Ectodermal cell (in vitro differentiated cells): ENCODE data around the gene WBP2NL.

ENCODE experiments used
- H3K27ac ChIP-seq: 2 replicates; pipeline ENCODE4 v1.7.0; 2013; ENCODE audit warnings: mild to moderate bottlenecking, low read depth, low read length; ENCODE audit not compliant: insufficient read depth, poor library complexity, severe bottlenecking
- H3K27me3 ChIP-seq: 2 replicates; pipeline ENCODE4 v1.7.0; 2013; ENCODE audit warnings: mild to moderate bottlenecking, low read length; ENCODE audit not compliant: insufficient read depth, control insufficient read depth, poor library complexity, severe bottlenecking
- H3K36me3 ChIP-seq: one replicate; pipeline ENCODE4 v1.7.0; 2013; ENCODE audit warnings: low read length; ENCODE audit not compliant: control insufficient read depth, insufficient read depth
- H3K4me1 ChIP-seq: one replicate; pipeline ENCODE4 v1.7.0; 2013; ENCODE audit warnings: low read length; ENCODE audit not compliant: control insufficient read depth, insufficient read depth
- H3K4me3 ChIP-seq: 2 replicates; pipeline ENCODE4 v1.7.0; 2013; ENCODE audit warnings: low read depth, low read length, control low read depth; ENCODE audit not compliant: insufficient read depth
- H3K9me3 ChIP-seq: 2 replicates; pipeline ENCODE4 v1.7.0; 2013; ENCODE audit warnings: mild to moderate bottlenecking, low read length, moderate library complexity; ENCODE audit not compliant: control insufficient read depth
- WGBS, 2 experiments: methylation state at CpG; one replicate each; pipeline ENCODE4 v1.1.7; 2013; ENCODE audit warnings: missing lambda C conversion rate in 2 of 2; 5-methylcytosine and 5-hydroxymethylcytosine counted together

The WBP2NL gene

GRCh38 chr22:41978732-41979131 lies 19.9 kb upstream of the WBP2NL start:
- H3K36me3 ChIP-seq, result no peaks in the 10 kb centered on the region
- no peak overlapping the region for H3K4me3 ChIP-seq
- H3K4me1 ChIP-seq, result peaks cover 6% of the 10 kb centered on the region
- WGBS, 2 experiments, result 100% methylated on average over 1 of the region's 1 CpG
- H3K9me3 ChIP-seq, result no peaks in the 10 kb centered on the region
- peaks cover 35% of the 10 kb centered on the region for H3K27me3 ChIP-seq
- no peak overlapping the region for H3K27ac ChIP-seq

- no peak overlapping the region for H3K4me3 ChIP-seq
- no peaks in the 10 kb centered on the region for H3K9me3 ChIP-seq
- peaks cover 6% of the 10 kb centered on the region for H3K4me1 ChIP-seq
- WGBS, 2 experiments, result 88% methylated on average over 9 of the region's 9 CpGs
- peaks cover 34% of the 10 kb centered on the region for H3K27me3 ChIP-seq
- H3K27ac ChIP-seq, result no peak overlapping the region
- no peaks in the 10 kb centered on the region for H3K36me3 ChIP-seq
These were observed 19.0 kb upstream of the WBP2NL start for GRCh38 chr22:41979423-41980250.

DNA sequence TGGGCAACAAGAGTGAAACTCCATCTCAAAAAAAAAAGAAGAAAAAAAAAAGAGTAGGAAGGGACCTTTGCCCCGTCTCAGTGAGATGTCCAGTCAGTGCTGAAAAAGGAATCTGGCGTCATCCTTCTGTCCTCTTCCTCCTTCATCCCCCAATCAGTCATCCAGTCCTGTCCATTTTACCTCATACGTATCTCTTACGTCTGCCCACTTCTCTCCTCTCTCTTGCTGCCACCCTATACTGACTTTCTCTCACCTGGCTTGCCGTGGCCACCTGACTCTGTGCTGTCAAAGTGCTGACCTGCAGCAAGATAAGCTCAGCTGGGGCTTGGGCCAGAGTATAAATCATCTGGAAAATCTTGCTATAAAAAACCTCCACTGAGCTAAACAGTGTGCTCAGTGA lies 15.7 kb upstream of the WBP2NL start:
- WGBS, 2 experiments, result 89 to 92% methylated on average over 5 of the region's 5 CpGs
- H3K27me3 ChIP-seq, result peaks cover 3% of the 10 kb centered on the region

DNA sequence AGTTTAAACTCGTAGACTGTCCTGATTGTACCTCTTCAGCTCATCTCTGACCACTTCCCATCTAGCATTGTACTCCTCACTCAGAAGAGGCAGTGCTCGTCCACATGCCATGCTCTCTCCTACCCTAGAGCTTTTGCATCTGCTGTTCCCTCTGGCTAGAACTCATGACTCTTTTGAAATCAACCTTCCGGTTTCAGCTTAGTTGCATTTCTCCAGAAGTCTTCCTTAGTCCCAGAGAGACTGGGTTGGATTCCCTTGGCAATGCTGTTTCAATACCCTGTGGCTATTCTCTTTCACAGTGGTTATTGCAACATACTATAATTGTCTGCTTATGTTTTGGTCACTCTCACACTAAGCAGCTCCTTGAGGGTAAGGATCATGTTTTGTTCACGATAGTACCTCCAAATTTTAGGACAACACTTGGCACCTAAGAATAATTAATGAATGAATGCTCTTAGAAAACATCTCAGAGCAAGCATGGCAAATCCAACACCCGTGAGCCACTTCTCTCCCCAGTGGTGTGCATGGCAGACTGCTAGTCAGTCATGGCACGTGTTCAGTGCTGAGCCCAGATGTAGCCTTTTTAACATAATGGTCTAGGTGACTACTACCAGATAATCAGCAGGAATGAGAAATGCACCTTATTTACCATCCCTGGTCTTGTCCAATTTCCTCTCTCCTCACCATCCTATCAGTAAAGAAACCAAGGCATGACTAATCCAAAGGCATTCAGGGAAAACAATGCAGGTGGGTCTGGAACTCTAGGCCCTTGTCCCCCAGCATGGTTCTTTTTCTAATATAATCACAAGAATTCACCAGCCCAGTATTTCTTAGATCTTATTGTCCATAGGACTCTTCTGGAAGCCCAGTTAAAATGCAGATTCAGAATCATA lies 14.8 kb upstream of the WBP2NL start:
- no peaks in the 10 kb centered on the region for H3K9me3 ChIP-seq
- no peaks in the 10 kb centered on the region for H3K27me3 ChIP-seq
- no peak overlapping the region for H3K27ac ChIP-seq
- WGBS, 2 experiments, result 94 to 95% methylated on average over 6 of the region's 6 CpGs
- no peaks in the 10 kb centered on the region for H3K36me3 ChIP-seq
- H3K4me3 ChIP-seq, result no peak overlapping the region
- no peaks in the 10 kb centered on the region for H3K4me1 ChIP-seq

More for the DNA sequence above, 15.7 kb upstream of the WBP2NL start:
- Histone ChIP-seq H3K36me3 (no peaks in the 10 kb centered on the region), H3K4me3 (no peak overlapping the region), H3K9me3 (no peaks in the 10 kb centered on the region), H3K27ac (no peak overlapping the region), H3K4me1 (no peaks in the 10 kb centered on the region)

- Histone ChIP-seq H3K36me3 (no peaks in the 10 kb centered on the region), H3K4me1 (no peaks in the 10 kb centered on the region), H3K27ac (no peak overlapping the region), H3K9me3 (no peaks in the 10 kb centered on the region), H3K4me3 (no peak overlapping the region), H3K27me3 (no peaks in the 10 kb centered on the region)
- 94 to 95% methylated on average over 5 of the region's 5 CpGs for WGBS, 2 experiments
These were observed 11.3 kb upstream of the WBP2NL start for GRCh38 chr22:41987276-41987675.

DNA sequence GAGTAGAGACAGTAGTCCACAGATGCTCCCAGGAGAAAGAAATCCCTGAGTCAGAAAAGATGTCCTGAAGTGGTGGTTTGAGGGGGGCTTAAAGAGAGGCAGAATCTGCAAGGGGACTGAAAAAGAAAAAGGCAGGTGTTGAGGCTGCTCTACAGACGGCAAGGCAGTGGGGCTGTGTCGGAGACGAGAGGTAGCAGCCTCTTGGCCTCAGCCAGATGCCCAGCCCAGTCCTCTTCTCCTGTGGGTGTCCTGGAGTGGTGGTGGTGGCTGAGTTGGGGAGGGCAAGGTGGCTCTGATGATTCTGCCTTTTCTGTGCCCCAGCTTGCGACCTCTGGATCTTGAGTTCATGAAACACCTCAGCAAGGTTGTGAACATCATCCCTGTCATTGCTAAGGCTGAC lies 9.3 kb upstream of the WBP2NL start:
- no peaks in the 10 kb centered on the region for H3K27me3 ChIP-seq
- 83 to 88% methylated on average over 4 of the region's 4 CpGs for WGBS, 2 experiments
- no peaks in the 10 kb centered on the region for H3K4me1 ChIP-seq
- no peaks in the 10 kb centered on the region for H3K9me3 ChIP-seq
- no peak overlapping the region for H3K4me3 ChIP-seq
- H3K27ac ChIP-seq, result no peak overlapping the region
- no peaks in the 10 kb centered on the region for H3K36me3 ChIP-seq

DNA sequence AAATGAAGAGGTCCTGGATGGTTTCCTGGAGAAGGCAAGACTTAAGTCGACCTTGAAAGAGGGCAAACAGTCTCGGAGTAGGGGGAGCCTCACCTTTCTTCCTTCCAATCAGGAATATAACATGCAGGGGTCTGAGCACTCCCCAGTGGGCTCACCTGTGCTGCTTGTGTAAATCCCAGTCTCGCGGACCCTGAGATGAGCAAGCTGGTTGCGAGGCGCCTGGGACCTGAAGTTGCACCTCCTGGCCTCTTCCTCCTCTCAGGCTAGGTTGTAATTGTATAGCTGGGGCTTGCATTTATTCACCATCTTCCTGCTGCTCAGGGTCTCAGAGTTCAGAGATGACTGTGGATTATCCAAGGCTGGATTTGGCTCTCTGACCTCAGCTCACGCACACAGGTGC lies 7.5 kb upstream of the WBP2NL start:
- Histone ChIP-seq H3K36me3 (no peaks in the 10 kb centered on the region), H3K27me3 (no peaks in the 10 kb centered on the region), H3K9me3 (no peaks in the 10 kb centered on the region), H3K4me3 (no peak overlapping the region), H3K27ac (no peak overlapping the region), H3K4me1 (no peaks in the 10 kb centered on the region)
- WGBS, 2 experiments, result 95 to 98% methylated on average over 7 of the region's 7 CpGs

DNA sequence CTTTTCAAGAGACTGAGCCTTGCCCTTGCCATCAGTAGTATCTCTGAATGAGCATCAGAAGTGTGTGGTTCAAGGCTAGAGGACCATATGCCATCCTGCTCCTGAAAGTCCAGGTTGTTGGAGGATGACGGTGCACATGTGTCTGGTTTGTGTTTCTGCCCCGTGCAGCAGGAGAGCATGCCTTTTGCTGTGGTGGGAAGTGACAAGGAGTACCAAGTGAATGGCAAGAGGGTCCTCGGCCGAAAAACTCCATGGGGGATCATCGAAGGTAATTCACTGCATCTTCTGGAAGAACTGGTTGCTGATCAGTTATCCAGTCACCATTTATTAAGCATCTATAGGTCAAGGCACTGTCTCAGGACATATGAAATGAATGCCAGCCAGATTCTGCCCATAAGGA lies 6.1 kb upstream of the WBP2NL start:
- no peaks in the 10 kb centered on the region for H3K9me3 ChIP-seq
- 93% methylated on average over 5 of the region's 5 CpGs for WGBS, 2 experiments

DNA sequence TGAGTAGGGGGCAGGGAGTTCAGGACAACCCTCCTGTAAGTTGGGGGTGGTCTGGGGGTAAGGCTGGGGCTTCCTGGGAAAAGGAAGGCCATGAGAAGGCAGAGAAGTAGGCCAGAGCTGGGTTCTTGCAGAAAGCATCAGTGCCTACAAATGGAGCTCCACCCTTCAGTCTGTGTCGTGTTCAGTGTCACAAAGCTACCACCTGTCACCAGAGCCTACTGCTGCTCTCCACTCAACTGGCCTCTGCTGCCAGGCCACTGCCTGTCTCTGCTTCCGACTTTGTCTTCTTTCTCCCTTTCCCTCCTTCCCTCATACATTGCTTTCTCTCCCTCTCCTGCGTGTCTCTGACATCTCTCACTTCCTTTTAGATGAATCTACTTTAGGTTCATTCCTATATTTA lies 3.4 kb upstream of the WBP2NL start:
- no peak overlapping the region for H3K4me3 ChIP-seq

More for the DNA sequence above, 6.1 kb upstream of the WBP2NL start:
- Histone ChIP-seq H3K27me3 (no peaks in the 10 kb centered on the region), H3K36me3 (no peaks in the 10 kb centered on the region), H3K4me1 (no peaks in the 10 kb centered on the region), H3K27ac (no peak overlapping the region), H3K4me3 (no peak overlapping the region)

GRCh38 chr22:41996826-41997225 lies 1.8 kb upstream of the WBP2NL start:
- Histone ChIP-seq H3K9me3 (no peaks in the 10 kb centered on the region), H3K27me3 (no peaks in the 10 kb centered on the region), H3K4me1 (no peaks in the 10 kb centered on the region), H3K4me3 (no peak overlapping the region), H3K27ac (no peak overlapping the region), H3K36me3 (no peaks in the 10 kb centered on the region)
- 87 to 92% methylated on average over 5 of the region's 5 CpGs for WGBS, 2 experiments

More for the DNA sequence above, 3.4 kb upstream of the WBP2NL start:
- Histone ChIP-seq H3K36me3 (no peaks in the 10 kb centered on the region), H3K4me1 (no peaks in the 10 kb centered on the region), H3K9me3 (no peaks in the 10 kb centered on the region), H3K27me3 (no peaks in the 10 kb centered on the region), H3K27ac (no peak overlapping the region)
- 88 to 89% methylated on average over 3 of the region's 3 CpGs for WGBS, 2 experiments
